Hematopoietic multipotent progenitor cell treated with erythropoietin and hydrocortisone succinate and interleukin-3 and kit ligand, for 6 days (in vitro differentiated cells): ENCODE measurements around the gene SNAP29.
"Not testable (repeated sequence)": the region's sequence is repeated elsewhere in the genome, so short reads cannot be mapped to it uniquely, and the experiment has no call there.

Experiments used
- DNase-seq: peaks from one replicate; pipeline ENCODE4 v3.0.0-alpha.2; 2015

The SNAP29 gene

GRCh38 chr22:20867179-20868024 lies 8.6 kb downstream of the SNAP29 start:
- DNase-seq: peak; percentile 90

GRCh38 chr22:20868025-20868962 lies 9.5 kb downstream of the SNAP29 start:
- DNase-seq: no peak

GRCh38 chr22:20869234-20869633 lies 10.4 kb downstream of the SNAP29 start:
- no peak for DNase-seq

- DNase-seq: peak; percentile 34
Measured at GRCh38 chr22:20873214-20873613, 14.4 kb downstream of the SNAP29 start.

DNA sequence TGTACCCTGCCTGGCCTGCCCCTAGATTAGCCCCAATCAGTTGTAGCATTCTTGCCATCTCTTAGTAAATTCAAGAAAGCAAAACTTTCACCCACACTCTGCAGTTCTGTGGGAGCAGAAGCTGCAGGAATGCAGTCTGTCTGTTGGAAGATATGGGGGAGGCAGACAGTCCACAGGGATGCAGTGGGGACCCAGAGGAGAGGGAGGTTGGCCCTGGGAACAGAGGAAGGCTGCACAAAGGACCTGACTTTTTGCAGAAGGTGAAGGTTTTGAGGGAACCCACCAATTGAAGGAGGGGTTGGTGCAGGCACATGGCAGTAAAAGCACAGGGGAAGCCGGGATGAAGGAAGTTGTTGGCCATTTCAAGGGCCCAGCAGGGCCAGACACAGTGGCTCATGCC lies 16.5 kb downstream of the SNAP29 start:
- no peak for DNase-seq

DNA sequence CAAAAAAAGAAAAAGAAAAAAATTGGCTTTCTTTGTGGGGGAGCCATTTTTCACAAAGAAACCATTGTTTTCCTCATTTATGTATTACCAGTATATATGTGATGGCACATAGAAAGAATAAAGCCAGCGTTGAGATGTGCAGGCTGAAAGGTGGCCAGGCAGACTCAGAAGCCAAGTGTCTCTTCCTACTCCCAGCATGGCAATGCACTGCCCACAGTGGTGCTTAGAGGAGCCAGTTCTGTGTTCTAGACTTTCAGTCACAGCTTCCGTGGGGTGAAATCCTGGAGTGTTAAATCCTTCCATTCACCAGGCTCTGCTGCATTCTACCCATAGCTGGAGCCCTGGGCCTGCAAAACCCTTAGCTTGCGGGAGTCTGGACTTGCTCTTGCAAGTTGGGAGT lies 18.9 kb downstream of the SNAP29 start:
- no peak for DNase-seq

- DNase-seq: no peak
Measured at GRCh38 chr22:20881231-20881630, 22.4 kb downstream of the SNAP29 start.

DNA sequence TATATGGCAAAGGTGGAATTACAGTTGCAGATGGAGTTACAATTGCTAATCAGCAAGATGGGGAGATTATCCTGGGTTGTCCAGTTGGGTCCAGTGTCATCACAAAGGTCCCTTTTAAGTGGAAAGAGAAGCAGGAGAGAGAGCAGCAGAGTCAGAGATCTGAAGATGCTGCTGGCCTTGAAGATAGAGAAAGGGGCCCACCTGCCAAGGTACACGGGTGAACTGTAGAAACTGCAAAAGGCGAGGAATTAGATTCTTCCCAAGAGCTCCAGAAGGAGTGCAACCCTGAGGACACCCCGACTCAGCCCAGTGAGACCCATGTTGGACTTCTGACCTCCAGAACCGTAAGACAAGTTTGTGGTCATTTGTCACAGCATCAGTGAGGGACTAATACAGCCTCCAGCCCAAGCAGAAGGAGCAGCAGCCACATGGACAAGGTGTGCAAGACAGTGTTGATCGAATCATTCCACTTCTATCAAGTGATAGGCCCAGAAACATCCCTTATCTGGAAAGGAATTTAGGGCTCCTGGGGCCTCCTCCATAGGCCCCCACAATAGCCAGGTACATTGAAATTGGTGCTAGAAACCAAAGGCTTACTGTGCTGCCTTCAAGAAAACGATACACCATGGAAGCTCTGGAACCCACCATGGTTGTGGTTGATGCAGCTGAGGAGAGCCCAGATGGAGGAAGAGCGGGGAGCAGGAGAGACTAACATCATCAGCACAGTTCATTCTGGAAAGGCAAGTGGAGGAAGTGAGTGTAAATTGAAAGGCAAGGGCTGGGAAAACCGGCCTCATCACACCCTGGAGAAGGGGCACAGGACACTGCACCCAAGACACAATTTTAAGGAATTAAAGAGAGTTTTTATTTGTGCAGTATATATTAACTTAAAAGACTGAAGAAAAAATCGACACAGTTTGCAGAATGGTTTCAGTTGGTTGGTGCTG lies 23.3 kb downstream of the SNAP29 start:
- DNase-seq: no peak

DNA sequence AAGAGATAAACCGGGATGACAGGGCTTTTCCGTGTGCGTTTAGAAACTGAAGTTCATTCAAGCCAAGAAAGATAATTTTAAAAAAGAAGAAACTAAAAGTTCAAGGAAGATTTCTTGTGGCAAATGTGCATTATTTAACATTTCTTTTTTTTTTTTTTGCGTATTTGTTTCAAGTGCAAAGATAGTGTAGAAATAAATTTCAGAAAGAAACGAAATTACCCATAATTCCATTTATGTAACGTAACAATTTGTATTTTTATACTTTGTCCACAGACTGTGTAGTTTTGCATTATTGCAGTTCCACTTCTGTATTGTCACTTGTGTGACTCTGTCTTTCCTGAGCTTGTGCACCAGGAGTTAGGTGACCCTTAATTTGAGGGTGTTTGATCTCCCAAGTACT lies 24.0 kb downstream of the SNAP29 start:
- no peak for DNase-seq

DNA sequence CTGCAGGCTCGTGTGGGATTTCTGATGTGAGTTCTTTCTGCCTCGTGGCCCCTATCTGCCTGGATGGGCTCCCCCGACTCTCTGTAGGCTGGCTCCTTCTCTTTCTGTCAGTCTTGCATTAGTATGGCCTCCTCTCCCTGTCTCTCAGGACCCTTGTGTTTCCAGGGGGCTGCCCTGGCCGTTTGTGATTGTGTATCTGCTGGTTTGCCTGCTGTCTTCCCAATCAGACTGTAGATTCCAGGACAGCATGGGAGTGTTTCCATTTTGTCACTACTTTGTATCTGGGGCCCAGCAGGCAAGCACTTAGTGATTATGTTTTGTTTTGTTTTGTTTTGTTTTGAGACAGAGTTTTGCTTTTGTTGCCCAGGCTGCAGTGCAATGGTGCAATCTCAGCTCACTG lies 25.6 kb downstream of the SNAP29 start:
- no peak for DNase-seq

GRCh38 chr22:20885017-20885556 lies 26.3 kb downstream of the SNAP29 start:
- DNase-seq: no peak

DNA sequence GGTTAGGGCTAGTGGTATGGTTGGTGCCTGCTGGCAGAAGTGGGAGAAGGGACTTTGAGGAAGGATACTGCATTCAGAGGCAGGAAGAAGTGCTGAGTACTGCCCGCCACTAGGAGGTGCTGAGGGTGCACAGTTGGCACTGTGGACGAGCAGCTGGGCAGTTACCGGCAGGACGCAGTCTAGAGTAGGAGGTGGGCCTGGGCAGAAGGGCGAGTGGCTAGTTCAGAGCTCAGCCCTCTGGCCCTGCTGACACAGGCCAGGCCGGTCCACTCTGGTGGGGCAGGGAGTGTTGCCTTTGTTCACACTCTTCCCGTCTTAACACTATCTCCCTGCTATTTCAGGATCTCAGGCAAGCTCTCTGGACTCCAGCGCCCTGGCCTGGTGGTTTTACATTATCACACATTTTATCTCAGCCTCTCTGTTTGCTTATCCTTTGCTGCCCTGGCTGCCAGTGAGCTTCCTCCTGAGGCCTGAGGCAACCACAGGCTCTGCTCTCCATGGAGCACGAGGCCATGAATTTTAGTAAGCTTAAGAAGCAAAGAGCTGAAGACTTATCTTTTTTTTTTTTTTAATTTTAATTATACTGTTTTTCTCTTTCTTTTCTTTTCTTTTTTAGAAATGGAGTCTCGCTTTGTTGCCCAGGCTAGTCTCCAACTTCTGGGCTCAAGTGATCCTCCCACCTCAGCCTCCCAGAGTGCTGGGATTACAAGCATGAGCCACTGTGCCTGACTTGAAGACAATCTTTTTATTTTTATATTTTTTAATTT lies 26.9 kb downstream of the SNAP29 start:
- DNase-seq: peak; percentile 92

- no peak for DNase-seq
Measured at GRCh38 chr22:20887375-20887774, 28.6 kb downstream of the SNAP29 start.

GRCh38 chr22:20889025-20889704 lies 30.4 kb downstream of the SNAP29 start:
- DNase-seq: no peak

GRCh38 chr22:20889904-20890540 lies 31.2 kb downstream of the SNAP29 start:
- DNase-seq: no peak

- no peak for DNase-seq
Measured at GRCh38 chr22:20890975-20891374, 32.2 kb downstream of the SNAP29 start.

DNA sequence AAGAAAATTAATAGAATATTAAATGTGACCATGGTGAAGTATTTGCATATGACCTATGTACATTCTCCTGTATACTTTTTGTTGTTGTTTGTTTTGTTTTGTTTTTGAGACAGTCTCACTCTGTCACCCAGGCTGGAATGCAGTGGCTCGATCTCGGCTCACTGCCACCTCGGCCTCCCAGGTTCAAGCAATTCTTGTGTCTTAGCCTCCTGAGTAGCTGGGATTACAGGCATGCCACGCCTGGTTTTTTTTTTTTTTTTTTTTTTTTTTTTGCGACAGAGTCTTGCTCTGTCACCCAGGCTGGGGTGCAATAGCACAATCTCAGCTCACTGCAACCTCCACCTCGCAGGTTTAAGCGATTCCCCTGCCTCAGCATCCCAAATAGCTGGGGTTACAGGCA lies 38.9 kb downstream of the SNAP29 start:
- DNase-seq: not testable (repeated sequence)

- DNase-seq: no peak
Measured at GRCh38 chr22:20899827-20900423, 41.1 kb downstream of the SNAP29 start.

DNA sequence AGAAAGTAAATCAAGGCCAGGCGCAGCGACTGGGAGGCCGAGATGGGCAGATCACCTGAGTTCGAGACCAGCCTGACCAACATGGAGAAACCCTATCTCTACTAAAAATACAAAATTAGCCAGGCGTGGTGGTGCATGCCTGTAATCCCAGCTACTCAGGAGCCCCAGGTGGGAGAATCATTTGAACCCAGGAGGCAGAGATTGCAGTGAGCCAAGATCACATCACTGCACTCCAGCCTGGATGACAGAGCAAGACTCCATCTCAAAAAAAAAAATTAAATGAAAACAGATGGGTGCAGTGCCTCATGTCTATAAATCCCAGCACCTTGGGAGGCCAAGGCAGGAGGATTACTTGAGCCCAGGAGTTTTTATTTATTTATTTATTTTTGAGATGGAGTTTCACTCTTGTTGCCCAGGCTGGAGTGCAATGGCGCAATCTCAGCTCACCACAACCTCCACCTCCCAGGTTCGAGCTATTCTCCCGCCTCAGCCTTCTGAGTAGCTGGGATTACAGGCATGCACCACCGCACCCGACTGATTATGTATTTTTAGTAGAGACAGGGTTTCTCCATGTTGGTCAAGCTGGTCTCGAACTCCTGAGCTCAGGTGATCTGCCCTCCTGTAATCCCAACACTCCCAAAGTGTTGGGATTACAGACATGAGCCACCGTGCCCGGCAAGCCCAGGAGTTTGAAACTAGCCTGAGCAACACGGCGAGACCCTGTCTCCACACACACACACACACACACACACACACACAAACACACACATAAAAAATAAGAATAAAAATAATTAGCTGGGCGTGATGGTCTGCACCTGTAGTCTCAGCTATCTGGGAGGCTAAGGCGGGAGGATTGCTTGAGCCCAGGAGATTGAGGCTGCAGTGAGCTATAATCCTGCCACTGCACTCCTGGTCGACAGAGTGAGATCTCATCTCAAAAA lies 42.6 kb downstream of the SNAP29 start:
- not testable (repeated sequence) for DNase-seq
